ENCODE measurements around the gene KNDC1. TPM values are rescaled to one million over a fixed set of nuclear protein-coding genes. Genes with fewer than 3 reads are reported as not detected.

Gene KNDC1
- total RNA-seq, 1 experiment from 2014 or later: 1.7 TPM

DNA sequence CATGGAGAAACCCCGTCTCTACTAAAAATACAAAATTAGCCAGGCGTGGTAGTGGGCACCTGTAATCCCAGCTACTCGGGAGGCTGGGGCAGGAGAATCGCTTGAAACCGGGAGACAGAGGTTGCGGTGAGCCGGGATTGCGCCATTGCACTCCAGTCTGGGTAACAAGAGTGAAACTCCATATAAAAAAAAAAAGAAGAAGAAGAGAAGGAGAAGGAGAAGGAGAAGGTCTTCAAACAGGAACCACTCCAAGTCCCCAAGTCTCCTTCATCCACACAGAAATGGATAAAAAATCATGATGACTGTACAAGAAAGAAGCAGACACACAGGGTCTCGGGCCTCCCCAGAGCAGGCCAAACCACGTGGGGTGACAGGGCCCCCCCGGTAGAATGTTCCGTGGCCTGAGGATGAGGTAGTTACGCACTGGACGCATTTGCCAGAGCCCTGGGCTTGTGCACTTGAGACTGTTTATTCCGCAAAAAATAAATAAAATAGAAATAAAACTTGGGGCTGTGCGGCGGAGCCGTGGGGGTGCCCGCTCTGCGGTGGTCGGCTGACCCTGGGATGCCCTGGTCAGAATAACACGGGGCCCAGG is 93.4 kb downstream of the KNDC1 start:
- no peaks in the 10 kb centered on the region for H4K20me1 ChIP-seq (ENCODE audit: insufficient read depth)
- H3K4me3 ChIP-seq: no peak overlapping the region
- H3K9me3 ChIP-seq (ENCODE audit: insufficient read depth, low read depth): no peaks in the 10 kb centered on the region
- no peak overlapping the region for H3K27ac ChIP-seq
- no peak for DNase-seq
- ChIA-PET CTCF (no interaction called here), POLR2A (ENCODE audit: unreplicated experiment) (no interaction called here)
- no peak overlapping the region for H3K4me2 ChIP-seq
- H3K27me3 ChIP-seq (ENCODE audit: insufficient read depth, low read depth): peaks cover 4% of the 10 kb centered on the region; the same call in 1 of the 2 replicates
- intact Hi-C loops (cut with micrococcal nuclease; ENCODE audit: unreplicated experiment): no loop called here
- no peaks in the 10 kb centered on the region for H3K9me2 ChIP-seq (ENCODE audit: insufficient read depth)
- H2AFZ ChIP-seq: no peak overlapping the region
- H3K4me1 ChIP-seq (replicated peaks; ENCODE audit: insufficient read depth): peaks cover 9% of the 10 kb centered on the region
- no peaks in the 10 kb centered on the region for H3K79me2 ChIP-seq (ENCODE audit: low read depth)
- BruUV-seq (replicated peaks): no TSS peak
- H3F3A ChIP-seq (ENCODE audit: insufficient read depth, low read depth): no peaks in the 10 kb centered on the region; the same call in 1 of the 2 replicates
- no peak for TF ChIP-seq EZH2 (IDR thresholded peaks at IDR 0.05; ENCODE audit: low read depth)
- no peaks in the 10 kb centered on the region for H3K36me3 ChIP-seq (ENCODE audit: low read depth)

DNA sequence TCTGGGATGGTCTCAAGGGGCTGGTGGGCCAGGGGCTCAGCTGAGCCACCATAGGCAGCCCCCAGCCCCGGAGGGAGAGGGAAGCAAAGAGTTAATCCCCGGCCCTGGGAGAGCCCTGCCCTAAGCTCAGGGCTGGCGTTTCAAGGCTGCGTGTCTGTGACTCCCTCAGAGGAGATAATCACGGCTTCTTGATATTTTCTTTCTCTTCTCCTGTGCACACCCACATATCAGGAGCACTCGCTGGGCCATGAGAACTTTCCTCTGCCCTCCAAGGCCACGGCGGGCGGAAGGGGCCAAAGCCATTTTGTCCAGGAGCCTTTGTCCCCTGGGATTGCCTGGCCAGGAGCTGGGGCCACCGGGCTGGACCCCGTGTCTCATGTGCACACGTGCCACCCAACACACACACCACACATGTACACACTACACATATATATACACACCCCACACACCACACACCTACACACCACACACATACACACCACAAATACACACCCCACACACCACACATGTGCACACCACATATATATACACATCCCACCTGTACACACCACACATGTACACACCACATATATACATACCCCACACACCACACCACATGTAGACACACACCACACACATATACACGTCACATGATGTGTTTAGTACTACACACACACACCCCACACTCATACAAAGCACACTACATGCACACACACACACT is 94.6 kb downstream of the KNDC1 start:
- intact Hi-C loops (cut with micrococcal nuclease; ENCODE audit: unreplicated experiment): no loop called here
- peaks cover 9% of the 10 kb centered on the region; the same call in 1 of the 2 replicates for H3F3A ChIP-seq (ENCODE audit: insufficient read depth, low read depth)
- no peaks in the 10 kb centered on the region for H3K9me2 ChIP-seq (ENCODE audit: insufficient read depth)
- no peak overlapping the region for H2AFZ ChIP-seq
- no peaks in the 10 kb centered on the region for H3K36me3 ChIP-seq (ENCODE audit: low read depth)
- H3K9me3 ChIP-seq (ENCODE audit: insufficient read depth, low read depth): no peaks in the 10 kb centered on the region
- no peaks in the 10 kb centered on the region for H4K20me1 ChIP-seq (ENCODE audit: insufficient read depth)
- TF ChIP-seq, protein P1, sequence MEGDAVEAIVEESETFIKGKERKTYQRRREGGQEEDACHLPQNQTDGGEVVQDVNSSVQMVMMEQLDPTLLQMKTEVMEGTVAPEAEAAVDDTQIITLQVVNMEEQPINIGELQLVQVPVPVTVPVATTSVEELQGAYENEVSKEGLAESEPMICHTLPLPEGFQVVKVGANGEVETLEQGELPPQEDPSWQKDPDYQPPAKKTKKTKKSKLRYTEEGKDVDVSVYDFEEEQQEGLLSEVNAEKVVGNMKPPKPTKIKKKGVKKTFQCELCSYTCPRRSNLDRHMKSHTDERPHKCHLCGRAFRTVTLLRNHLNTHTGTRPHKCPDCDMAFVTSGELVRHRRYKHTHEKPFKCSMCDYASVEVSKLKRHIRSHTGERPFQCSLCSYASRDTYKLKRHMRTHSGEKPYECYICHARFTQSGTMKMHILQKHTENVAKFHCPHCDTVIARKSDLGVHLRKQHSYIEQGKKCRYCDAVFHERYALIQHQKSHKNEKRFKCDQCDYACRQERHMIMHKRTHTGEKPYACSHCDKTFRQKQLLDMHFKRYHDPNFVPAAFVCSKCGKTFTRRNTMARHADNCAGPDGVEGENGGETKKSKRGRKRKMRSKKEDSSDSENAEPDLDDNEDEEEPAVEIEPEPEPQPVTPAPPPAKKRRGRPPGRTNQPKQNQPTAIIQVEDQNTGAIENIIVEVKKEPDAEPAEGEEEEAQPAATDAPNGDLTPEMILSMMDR (conservative IDR thresholded peaks at IDR 0.05): no peak
- no peak for TF ChIP-seq EZH2 (IDR thresholded peaks at IDR 0.05; ENCODE audit: low read depth)
- ChIA-PET CTCF (no interaction called here), POLR2A (ENCODE audit: unreplicated experiment) (no interaction called here)
- H3K27me3 ChIP-seq (ENCODE audit: insufficient read depth, low read depth): peaks cover 4% of the 10 kb centered on the region; the same call in 1 of the 2 replicates
- H3K4me2 ChIP-seq: no peak overlapping the region
- peaks cover 18% of the 10 kb centered on the region for H3K4me1 ChIP-seq (replicated peaks; ENCODE audit: insufficient read depth)
- no peak for DNase-seq
- no TSS peak for BruUV-seq (replicated peaks)
- no peak overlapping the region for H3K27ac ChIP-seq
- no peaks in the 10 kb centered on the region for H3K79me2 ChIP-seq (ENCODE audit: low read depth)
- H3K4me3 ChIP-seq: no peak overlapping the region

DNA sequence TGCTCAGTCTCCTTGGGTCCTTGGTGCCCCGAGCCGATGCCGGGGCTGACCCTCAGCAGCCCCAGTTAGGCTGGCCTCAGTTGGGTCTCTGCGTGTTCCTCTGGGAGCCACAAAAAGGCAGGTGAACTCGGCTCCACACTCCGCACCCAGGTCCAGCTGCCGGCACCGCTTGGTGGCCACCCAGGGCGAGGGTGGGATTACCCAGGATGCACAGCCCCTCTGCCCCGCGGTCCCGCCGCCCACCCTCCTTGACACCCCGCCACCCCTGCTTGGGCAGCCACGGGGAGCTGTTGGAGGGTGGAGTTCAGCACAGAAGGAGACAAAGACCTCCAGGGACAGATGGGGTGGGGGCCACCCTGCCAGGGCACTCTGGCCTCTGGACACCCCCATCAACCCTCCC is 95.3 kb downstream of the KNDC1 start:
- Histone ChIP-seq H3K4me2 (no peak overlapping the region), H4K20me1 (ENCODE audit: insufficient read depth) (no peaks in the 10 kb centered on the region), H3K27ac (no peak overlapping the region), H3K4me3 (no peak overlapping the region), H3K4me1 (replicated peaks; ENCODE audit: insufficient read depth) (peaks cover 26% of the 10 kb centered on the region), H3F3A (ENCODE audit: insufficient read depth, low read depth) (peaks cover 9% of the 10 kb centered on the region; the same call in 1 of the 2 replicates), H3K9me2 (ENCODE audit: insufficient read depth) (no peaks in the 10 kb centered on the region), H3K36me3 (ENCODE audit: low read depth) (no peaks in the 10 kb centered on the region), H3K79me2 (ENCODE audit: low read depth) (no peaks in the 10 kb centered on the region), H3K27me3 (ENCODE audit: insufficient read depth, low read depth) (peaks cover 2% of the 10 kb centered on the region; the same call in 1 of the 2 replicates), H3K9me3 (ENCODE audit: insufficient read depth, low read depth) (no peaks in the 10 kb centered on the region), H2AFZ (no peak overlapping the region)
- POLR2A ChIA-PET (ENCODE audit: unreplicated experiment): no interaction called here
- TF ChIP-seq EZH2 (IDR thresholded peaks at IDR 0.05; ENCODE audit: low read depth): no peak
- TF ChIP-seq, protein P1 (conservative IDR thresholded peaks at IDR 0.05): no peak
- CTCF ChIA-PET: no interaction called here
- DNase-seq: no peak
- BruUV-seq (replicated peaks): no TSS peak
- intact Hi-C loops (cut with micrococcal nuclease; ENCODE audit: unreplicated experiment): no loop called here
